Measurements from ENCODE around the gene TLK2.

TLK2 gene

DNA sequence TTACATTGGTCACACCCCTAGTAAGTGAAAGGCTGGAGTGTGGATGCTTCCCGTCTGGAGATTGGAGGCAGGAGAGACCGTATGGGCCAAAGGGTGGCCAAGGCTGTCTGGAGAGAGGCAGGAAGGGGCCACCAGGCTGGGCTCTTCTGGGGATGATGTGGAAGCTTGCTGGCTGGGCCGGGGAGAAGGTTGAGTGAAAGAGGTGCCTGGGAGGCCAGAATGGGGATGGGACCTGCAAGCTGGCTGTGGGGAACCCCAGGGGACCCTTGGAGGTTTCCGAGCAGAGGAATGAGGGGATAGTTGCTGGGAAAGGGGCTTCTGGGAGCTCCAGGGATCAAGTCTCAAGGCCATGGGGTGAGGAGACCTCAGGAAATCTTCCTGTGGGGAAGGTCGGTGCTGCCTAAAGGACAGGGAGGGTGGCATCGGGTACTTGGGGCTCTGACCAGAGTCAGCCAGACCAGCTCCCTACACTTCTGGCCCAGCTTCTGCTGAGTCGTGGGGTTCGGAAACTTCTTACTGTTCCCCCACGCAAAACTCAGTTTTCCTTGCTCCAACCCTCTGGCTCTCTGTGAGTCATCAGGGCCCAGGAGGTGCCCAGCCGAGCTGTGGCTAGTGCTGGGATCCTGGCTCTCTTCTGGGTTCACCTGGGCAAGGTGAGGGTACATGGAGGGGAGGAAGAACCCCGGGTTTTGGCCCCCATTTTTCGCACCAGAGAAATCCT is 151.9 kb downstream of the TLK2 start:
- DNase-seq, result no peak

DNA sequence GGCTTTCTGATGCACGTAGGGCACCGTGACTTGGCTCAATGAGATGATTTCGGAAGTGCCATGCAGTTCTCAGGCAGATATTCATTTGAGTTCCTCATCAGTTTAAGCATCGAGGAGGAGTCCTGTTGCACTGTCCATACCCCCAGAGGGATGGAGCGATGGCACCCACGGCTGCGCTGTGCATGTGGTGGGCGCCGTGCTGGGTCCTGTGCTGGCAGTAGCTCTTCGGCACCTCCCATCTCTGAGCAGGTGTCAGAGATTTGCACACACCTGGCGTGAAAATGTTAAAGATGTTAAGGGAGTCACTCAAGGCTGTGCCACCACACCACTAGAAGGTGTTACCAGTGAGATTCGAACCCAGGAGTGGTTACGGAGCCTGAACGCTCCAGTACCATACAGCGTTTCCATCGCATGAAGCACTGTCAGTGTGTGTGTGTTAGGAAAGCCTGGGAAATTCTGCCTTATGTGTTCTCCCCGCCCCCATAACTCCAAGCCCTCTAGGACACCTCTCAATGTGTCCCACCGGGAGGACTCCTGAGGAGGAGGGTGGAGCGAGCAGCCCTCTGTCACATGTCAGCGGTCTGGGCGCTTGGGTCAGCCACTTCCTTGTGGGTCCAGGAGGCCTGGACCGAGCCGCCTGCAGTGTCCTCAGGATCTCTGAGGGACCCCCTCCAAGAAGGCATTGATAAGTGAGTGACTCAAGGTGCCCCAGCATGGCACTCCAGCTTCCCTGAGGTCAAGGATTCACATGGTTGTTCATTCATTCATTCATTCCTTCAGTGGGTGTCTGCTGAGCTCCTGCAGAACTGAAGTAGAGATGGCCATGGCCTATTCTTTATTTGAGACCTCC is 152.7 kb downstream of the TLK2 start:
- DNase-seq, result no peak

DNA sequence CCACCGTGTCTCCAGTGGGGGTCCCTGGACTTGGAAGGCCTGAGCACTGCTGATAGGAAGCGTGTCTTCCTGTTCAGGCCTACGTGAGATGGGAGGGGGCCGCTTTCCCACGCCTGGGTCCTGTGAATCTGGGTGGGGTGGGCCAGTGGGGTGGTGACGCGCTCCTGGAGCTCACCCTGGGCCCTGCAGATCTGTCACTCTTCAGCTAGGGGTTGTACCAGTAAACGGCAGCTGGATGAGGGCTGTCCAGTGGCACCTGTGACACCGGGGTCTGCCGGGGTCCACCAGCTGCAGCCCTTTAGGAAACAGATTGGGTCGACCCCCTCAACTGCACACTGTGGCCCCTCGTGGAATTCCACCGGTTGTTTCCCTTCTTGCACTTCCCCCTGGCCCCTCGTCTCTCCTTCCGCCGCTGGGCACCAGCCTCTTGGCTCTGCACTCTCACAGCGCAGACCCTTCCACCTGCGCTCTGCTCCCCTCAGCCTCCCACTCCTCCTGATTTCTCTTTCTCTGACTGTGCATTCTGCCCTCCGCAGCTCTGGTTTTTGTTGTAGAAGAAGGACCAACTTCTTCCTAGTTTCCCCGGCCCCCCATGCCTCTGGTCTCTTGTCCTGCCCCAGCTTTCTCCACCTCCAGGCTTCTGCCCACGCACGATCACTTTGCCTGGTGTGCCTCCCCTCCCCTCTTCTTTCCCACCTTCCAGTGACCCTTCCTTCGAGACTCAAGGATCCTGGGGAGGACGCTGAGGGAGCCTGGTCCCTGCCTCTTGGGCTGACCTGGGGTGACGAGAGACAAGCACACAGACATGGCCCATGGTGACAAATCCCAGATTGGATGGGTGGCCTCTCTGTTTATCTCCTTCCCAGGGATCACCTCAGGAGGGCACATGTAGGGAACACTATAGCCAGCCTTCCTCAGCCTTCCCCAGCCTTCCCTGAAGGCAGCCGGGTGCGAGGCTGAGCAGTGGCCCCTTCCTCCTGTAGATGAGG is 153.6 kb downstream of the TLK2 start:
- no peak for DNase-seq

DNA sequence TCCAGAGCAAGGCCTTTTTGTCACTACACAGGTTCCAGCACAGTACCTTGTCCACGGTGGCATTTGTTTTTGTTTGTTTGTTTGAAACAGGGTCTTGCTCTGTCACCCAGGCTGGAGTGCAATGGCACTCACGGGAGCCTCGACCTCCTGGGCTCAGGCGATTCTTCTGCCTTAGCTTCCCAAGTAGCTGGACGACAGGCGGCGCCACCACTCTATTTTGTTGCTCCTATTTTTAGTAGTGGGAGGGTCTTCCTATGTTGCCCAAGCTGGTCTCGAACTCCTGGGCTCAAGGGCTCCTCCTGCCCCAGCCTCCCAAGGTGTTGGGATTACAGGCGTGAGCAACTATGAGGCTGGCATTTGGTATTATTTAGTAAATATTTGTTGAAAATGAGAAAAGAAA is 159.2 kb downstream of the TLK2 start:
- no peak for DNase-seq

DNA sequence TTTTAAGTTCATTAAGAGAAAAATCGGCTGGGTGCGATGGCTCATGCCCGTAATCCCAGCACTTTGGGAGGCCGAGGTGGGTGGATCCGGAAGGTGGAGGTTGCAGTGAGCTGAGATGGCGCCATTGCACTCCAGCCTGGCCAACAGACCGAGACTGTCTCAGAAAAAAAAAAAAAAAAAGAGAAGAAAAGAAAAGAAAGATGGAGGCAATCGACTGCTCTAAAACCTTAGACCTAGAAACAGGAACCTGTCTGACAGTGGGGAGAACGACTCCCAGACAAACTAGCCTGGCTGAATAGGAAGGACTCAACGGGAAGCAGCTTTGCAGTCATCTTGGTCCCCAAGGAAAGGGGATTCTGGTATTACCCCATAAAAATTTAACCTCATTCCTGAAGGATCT is 162.5 kb downstream of the TLK2 start:
- DNase-seq, result no peak

DNA sequence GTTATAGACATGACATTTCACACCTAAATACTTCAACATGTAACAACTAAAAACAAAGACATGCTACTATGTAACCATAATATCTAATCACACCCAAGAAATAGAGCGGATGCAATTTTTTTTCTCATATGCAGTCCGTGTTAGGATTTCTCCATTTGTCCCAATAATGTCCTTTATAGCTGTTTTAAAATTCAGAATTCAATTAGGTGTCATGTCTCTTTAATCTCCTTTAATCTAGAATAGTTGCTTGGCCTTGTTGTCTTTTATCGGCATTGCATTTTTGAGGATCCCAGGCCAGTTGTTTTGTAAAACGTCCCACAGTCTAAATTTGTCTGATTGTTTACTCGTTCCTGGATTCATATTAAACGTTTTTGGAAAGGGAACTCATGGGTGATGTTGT is 163.3 kb downstream of the TLK2 start:
- no peak for DNase-seq

DNA sequence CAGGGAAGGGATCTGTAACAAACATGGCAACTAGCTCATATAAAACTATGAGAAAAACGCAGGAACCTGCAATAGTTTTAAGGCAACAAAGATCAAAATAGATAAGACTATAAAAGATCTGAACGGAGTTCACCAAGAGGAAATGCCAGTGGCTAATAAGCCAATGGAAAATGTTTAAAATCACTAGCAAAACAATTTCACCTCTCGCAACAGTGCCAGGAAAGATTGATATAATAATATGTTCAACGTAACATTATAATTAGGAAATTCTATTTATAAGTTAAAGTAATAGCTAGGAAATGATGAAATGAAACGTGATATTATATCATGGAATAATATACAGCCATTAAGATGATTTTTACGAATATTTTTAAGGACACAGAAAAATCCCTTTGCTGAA is 164.9 kb downstream of the TLK2 start:
- DNase-seq, result no peak

DNA sequence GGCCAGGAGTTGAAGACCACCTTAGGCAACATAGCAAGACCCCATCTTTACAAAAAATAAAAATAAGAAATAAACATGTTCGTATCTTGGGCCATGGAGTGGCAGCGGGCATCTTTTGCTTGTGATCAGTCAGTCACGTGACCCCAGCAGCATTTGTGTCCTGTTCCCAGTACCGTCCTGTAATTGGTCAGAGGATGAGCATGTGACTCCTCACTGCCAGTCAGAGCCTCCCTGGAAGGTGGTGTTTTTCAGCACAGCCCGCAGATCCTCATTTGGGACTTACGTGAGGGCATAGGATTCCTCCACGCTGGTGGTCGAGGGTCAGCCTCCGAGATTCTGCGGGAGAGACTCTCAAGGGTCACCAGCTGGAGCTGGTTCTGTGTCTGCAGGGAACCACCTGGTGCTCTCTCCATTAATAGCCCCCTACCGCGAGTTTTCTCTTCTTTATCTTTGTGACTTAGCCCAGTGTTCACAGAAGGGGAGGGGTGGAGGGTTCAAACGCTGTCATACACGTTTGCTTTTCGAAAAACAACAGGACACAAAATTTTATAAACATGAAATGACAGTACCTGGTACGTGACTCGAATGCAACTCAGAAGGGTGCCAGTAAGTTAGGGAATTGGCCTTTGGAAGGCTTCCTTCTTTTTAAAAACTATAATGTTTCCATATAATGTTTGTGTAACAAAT is 166.0 kb downstream of the TLK2 start:
- DNase-seq, result peak; percentile 45

DNA sequence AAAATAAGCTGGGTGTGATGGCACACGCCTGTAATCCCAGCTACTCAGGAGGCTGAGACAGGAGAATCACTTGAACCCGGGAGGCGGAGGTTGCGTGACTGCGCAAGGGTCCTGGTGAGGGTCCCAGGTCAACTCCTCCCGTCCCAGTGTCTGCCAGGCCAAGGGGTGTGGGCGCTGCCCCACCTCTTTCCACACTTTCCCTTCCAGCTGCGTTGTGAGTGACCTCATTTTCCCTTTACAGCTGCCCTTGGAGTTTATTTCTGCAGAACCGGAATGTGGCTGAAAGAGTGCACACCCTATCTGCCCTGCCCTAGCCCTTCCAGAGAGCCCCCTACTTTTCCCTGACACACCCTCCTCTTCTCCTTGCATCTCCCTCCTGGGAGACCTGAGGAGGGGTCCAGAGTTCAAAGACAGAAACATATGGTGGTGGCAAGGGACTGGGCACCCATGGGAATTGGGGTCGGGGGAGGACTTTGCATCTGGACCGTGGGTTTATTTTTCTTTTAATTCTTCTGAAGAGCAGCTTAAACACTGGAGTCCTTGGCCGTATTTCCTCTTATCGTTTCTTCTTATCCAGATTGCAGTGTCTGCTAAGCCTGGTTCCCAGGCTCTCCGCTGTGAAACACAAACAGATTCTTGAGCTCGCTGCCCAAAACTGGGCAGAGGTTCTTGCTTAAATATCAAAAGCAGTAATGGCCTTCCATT is 169.8 kb downstream of the TLK2 start:
- no peak for DNase-seq

DNA sequence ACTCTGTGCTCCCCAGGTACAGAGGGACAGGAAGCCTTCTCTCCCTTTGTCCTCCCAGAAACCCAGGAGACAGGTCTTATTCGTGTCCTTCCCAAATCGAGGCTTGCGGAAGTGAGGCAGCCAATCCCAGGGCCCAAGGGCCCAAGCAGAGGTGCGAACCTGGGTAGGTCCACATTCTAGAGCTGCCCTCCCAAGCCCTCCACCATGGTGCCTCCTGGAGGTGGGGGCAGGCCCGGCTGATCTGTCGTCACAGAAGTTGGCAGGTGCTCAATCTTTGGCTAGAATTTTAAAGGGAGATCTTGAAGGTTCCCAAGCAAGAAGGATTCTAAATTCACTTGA is 170.3 kb downstream of the TLK2 start:
- no peak for DNase-seq

DNA sequence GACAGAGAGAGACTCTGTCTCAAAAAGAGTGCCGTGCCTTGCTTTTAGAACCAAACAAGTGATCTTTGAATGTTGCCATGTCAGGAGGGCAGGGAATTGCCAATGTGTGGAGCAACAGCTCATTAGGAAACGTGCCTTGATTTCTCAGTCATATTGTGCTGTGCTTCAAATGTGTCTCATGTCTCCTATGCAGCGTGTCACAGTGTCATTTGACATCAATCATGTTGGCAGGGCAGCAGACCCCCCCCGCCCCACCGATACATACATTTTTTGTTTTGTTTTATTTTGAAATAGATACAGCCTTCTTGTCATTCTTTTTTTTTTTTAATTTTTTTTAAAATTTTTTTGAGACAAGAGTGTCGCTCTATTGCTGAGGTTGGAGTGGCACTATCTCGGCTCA is 170.9 kb downstream of the TLK2 start:
- no peak for DNase-seq

DNA sequence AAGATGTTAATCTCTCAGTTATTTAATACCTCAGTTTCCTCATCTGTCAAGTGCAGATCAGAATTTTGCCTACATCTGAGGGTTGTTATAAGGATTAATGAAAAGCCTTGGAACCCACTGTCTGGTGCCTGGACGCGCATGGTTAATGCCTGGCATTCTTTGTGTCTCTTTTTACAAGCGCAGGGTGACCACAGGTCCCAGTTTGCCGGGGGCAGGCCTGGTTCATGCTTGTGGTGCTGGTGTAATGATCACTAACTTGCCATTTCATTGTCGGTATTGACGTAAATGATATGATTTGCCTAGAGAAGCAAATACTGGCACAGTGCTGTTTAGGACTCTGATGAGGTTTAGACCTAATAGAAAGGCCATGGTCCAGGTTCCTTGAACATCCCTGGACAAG is 172.0 kb downstream of the TLK2 start:
- DNase-seq, result no peak

DNA sequence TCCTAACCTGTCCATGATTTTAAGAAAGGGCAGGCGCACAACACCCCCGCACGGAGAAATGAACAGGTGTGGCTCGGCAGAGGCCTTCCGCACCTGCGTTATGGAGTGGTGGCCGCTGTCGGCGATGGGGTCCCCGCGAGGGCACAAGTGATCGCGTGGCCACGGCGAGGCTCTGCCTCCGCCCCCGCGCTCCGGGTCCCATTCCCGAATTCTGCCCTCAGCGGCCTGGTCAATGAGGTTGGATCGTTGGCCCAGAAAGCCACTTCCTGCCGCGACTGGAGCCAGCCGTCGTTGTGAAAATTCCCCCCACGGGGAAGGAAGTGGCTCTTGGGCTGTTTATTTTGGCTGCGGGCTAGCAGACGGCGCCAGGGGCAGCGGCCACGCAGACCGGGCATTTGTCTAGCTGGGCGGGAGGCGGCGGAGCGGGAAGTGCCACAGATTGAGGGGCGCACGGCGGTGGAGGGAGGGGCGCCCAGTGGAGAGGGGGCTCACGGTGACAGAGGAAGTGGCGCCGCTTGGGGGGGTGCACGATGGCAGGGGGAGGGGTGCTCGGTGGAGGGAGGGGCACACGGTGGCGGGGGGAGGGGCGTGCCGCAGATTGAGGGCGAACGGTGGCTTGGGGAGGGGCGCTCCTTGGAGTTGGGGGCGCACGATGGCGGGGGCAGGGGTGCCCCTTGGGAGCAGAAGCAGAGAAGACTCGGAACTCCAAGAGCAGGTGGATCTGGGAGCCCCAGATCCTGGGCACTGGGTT is 173.8 kb downstream of the TLK2 start:
- peak; percentile 73 for DNase-seq

DNA sequence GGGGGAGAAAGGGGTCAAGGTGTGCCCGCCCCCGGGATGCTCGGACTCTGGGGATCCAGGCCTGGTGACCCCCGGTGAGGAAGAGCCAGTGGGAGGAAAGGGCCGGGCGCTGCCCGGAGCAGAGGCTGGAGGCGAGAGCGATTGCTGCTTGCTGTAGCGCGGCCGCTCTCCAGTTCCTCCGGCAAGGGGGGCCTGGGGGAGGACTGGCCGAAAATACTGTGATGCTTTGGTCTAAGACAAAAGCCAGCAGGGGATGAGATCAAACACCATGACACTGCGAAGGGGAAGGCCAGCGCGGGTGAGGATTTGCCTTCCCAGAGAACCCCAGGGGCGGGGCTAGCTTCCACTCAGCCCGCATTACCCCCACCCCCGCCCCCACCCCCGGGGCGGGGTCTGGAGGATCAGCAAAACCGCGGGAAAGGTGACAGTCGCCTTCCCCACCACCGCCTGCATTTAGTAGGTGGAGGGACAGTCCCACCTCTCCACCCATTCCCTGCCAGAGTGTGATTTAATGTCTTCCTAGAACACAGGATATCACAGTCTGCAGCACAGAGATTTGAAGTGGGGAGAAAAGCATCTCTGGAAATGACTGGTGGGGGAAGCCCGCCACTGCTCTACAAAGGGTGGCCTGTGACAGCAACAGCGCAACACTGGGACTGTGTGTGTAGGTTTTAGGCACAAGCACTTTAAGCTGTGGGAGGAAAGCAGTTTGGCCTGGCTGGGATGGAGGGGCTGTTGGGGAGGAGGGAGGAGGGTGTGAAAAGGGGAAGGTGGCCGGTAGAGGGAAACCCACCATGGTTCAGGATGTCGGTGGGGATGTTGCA is 174.6 kb downstream of the TLK2 start:
- DNase-seq, result peak; percentile 86

DNA sequence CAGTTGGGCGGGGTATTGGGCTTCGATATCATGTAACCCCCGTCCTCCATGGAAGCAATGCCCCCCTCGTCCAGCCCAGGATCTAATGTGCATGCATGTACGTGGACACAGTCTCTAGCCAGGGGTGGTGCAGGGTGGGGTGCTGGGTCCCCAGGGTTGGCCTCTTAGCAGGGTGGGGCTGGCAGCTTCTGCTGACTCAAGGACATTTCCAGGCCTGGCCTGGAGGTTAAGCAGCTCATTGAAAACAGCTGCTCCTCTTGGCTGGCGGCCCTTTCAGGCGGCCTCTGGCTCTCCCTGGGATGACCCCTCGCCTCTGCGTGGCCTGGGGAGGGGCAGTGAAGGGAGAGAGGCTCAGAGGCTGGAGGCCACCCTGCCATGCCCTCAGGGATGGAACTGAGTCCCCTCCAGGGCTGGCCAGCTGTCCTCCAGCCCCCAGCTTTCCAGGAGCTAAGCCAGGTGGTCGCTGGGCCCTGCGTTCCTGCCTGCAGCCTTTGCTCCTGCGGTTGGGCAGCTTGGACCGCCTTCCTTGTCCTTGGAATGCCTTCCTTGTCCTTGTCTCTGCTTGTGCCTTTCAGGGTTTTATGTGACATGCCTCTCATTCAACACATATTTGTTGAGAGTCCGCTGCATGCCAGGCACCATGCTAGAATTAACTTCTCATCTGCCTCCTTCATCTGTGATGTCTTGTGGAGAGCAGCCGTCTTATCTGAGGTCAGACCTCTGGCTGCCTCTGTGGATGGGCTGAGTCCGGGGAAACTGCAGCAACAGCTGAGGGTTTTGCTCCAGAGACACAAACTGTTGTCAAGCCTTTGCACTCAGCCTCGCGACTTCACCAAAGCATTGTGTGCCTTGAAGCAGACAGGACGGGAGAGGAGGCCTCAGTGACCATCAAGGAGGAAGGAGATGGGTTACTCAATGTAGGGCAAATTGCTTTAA is 175.5 kb downstream of the TLK2 start:
- peak; percentile 64 for DNase-seq

DNA sequence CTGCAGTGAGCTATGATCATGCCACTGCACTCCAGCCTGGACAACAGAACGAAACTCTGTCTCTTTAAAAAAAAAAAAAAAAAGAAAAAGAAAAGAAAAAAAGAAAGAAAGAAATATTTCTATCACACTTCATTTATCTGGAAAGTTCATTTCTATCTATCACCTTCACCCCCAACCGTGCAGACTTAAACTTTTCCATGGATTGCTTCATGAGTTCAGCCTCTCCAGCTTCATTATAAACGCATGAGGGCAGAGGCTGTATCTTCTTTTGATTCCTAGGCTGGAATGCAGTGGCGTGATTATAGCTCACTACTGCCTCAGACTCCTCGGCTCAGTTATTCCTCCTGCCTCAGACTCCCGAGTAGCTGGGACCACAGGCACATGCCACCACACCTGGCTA is 177.0 kb downstream of the TLK2 start:
- no peak for DNase-seq

DNA sequence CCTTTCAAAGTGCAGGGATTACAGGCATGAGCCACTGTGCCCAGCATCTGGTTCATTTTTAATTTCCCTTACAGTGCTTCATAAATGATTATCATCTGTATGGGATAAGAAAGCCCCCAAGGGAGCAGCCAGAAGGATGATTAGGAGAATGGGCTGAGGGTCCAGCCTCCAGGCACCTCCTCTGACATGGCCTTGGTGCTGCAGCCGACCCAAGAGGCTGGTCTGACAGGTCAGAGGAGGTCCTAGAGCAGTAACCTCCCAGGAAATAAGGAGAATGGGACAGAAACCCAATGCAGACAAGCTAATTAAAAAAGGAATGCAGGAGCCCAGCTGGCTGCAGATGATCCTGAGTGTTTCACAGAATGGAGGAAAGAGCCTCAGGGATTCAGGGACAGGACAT is 177.8 kb downstream of the TLK2 start:
- no peak for DNase-seq

DNA sequence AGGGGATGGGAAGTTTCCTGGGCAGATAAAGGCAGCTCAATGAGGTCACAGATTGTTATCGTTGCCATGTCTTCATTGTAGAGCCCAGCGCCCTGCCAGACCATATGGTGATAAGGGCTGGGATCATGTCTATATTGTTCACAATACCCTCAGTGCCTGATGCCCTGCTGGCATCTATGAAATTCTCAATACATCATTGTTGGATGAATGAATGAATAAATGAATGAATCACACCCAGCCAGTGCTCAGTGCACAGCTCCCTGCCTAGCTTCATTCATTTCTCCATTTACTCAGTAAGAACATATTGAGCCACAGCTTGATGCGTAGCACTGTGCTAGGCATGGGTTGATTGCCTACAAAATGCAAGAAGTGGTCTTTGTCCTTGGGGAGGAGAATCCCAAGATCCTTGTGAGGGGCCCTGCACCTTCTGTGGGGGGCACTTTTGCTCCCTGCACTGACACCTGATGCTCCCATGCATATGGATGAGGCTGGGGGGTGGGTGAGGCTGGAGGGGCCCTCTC is 178.6 kb downstream of the TLK2 start:
- no peak for DNase-seq

DNA sequence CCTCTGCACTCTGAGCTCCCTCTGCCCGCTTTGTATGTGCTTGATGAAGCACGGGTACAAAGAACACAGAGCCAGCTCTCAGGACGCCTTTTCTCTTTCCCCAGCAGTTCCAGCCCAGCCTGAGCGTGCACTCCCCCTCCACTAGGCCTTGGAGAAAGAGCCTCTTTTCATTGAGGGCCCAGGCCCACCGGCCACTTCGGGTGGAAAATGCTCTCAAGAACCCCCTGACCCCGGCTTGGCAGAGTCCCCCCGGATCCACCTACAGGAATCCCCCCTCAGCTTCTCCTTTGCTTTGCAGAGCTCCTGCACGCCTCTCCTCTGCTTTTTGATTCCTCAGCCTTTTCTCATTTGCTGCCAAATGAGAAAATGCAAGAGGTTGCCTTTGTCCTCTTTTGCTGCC is 179.1 kb downstream of the TLK2 start:
- DNase-seq, result no peak

Measured in eye (tissue), 1 donor.